ENCODE results near the gene NRDC.
"Not testable (repeated sequence)": the region's sequence is repeated elsewhere in the genome, so short reads cannot be mapped to it uniquely, and the experiment has no call there.

Gene NRDC

GRCh38 chr1:51878616-51879336 is at the start of gene NRDC:
NRDC (minus strand) TSS chr1:51878727; CDS start chr1:51878615, 112 bp downstream.
- DNase-seq (ENCODE audit: low read depth in 2 of 2) = peak; percentile 98 to 100

GRCh38 chr1:51927029-51927428 is 48.5 kb upstream of the NRDC start:
- DNase-seq (ENCODE audit: low read depth in 2 of 2) = no peak

- no peak for DNase-seq (ENCODE audit: low read depth in 2 of 2)
Measured at GRCh38 chr1:51926171-51926812, 47.8 kb upstream of the NRDC start.

GRCh38 chr1:51924455-51924854 is 45.9 kb upstream of the NRDC start:
- DNase-seq (ENCODE audit: low read depth in 2 of 2) = no peak

GRCh38 chr1:51922040-51922439 is 43.5 kb upstream of the NRDC start:
- DNase-seq (ENCODE audit: low read depth in 2 of 2) = no peak

GRCh38 chr1:51920130-51920529 is 41.6 kb upstream of the NRDC start:
- DNase-seq (ENCODE audit: low read depth in 2 of 2) = no peak

DNA sequence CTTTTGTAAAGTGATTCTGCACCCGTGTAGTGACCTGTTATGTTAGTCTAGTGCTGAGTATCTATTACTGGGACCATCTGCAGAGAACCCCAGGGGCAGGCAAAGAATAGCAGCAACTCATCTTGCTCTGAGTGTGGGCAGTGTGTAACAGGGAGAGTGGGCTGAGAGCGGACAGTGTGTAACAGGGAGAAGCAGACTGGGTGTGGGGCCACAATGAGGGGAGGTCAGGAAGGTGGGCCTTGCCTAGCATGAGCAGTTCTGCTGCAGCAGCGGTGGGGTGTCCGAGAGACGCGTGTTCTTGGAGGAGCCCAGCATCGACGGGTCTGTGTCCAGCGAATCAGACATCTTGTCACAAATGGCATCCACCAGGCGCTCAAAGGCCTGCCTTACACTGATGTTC is 41.2 kb upstream of the NRDC start:
- no peak for DNase-seq (ENCODE audit: low read depth in 2 of 2)

DNA sequence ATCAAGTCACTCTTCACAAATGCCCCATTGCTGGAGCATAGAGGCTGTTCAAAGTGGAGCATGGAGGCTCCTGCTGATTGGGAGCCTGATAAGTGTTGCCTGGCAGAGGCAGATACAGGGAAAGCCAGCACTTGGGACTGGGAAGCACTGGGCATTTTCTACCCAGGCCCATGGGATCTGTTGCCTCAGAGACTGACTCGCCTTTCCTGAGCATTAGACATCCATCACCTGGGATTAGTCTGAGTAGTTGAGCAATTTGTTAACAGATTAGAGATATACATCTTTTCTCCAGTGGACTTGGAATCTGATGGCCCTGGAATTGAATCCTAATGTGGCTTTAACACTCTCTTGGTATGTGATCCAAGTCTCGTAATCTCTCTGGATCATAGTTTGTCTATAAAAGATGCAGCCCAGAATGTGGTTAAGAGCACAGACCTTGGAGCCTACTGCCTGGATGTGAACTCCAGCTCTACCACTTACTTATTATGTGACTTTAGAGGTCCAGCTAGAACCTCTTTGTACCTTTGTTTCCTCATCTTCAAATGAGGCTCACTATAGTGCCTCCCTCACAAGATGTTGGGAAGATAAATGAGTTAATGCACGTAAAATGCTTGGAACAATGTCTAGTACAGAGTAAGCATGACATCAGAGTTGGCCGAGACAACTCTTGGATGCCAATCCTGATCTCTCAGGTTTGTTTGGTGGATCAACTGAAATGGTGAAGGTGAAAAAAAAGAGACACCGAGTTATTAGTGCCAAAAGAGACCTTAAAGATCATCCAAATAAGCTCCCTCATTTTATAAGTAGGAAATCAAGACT is 38.3 kb upstream of the NRDC start:
- DNase-seq (ENCODE audit: low read depth in 2 of 2) = no peak

DNA sequence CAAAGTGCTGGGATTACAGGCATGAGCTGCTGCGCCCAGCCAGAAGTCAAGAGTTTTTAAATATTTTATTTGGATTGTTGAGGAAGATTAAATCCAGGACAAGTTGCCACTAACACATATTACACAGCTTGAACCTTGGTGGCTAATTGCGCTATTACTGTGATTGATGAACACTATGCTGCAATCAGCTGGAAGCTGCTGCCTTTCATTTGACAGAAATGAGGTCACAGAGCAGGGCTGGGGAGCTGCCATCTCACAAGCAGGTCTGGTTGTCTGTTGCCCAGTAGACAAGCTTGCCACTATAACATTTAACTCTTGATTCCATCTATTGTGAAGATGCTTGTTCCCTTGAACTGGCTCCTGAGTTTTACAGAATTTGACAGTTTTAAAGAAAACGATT is 37.4 kb upstream of the NRDC start:
- DNase-seq (ENCODE audit: low read depth in 2 of 2) = no peak

- no peak for DNase-seq (ENCODE audit: low read depth in 2 of 2)
Measured at GRCh38 chr1:51912881-51913280, 34.4 kb upstream of the NRDC start.

DNA sequence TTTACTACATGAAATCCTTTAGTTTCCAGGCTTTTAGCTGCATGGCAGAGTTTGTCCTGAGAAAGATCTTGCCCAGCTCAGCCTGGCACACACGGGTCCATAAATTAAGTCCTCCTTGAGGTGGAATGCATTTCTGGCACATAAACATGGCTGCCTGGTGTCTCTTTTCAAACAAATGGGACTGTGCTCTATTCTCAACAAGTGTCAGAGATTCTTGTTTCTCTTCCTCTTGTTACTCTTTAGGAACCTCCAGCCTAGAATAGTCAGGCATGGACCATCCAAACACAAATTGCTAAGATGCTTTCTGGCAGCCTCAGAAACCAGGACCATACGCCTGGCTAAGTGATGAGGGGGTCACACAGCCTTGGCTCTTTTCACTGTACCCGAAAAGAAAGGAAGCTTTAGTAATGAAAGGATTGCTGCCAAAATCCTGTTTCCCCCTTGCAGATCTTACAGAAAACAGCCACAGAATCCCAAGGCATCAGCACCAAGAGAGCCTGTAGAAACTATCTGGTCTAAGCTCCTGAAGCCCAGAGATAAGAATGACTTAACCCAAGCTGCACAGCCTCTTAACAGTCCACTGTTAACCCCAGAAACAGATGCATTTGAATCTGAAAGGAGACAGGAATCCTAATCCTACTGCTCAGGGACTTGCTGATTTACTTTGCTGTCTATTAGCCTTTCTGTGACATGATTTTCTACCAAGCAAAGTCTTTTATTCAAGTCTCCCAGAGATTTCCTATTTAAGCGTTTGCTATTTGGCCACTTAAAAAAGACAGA is 31.9 kb upstream of the NRDC start:
- DNase-seq (ENCODE audit: low read depth in 2 of 2) = no peak

- no peak for DNase-seq (ENCODE audit: low read depth in 2 of 2)
Measured at GRCh38 chr1:51908499-51908898, 30.0 kb upstream of the NRDC start.

GRCh38 chr1:51907079-51907702 is 28.7 kb upstream of the NRDC start:
- DNase-seq (ENCODE audit: low read depth in 2 of 2) = no peak

GRCh38 chr1:51906306-51907078 is 28.0 kb upstream of the NRDC start:
- DNase-seq (ENCODE audit: low read depth in 2 of 2) = no peak

DNA sequence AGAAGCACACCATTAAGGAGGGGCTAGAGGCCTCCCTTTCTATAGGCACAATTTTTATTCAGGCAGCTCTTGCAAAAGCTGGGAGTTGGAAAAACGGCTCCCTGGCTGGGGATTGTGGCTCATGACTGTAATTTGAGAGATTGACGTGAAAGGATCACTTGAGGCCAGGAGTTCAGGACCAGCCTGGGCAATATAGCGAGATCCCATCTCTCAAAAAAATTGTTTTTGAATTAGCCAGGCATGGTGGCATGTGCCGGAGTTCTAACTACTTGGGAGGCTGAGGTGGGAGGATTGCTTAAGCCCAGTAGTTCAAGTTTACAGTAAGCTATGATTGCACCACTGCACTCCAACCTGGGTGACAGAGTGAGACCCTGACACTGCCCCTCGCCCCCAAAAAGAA is 23.9 kb upstream of the NRDC start:
- no peak for DNase-seq (ENCODE audit: low read depth in 2 of 2)

- no peak for DNase-seq (ENCODE audit: low read depth in 2 of 2)
Measured at GRCh38 chr1:51901151-51901550, 22.6 kb upstream of the NRDC start.

- no peak for DNase-seq (ENCODE audit: low read depth in 2 of 2)
Measured at GRCh38 chr1:51899022-51899421, 20.5 kb upstream of the NRDC start.

GRCh38 chr1:51898090-51898734 is 19.7 kb upstream of the NRDC start:
- no peak for DNase-seq (ENCODE audit: low read depth in 2 of 2)

DNA sequence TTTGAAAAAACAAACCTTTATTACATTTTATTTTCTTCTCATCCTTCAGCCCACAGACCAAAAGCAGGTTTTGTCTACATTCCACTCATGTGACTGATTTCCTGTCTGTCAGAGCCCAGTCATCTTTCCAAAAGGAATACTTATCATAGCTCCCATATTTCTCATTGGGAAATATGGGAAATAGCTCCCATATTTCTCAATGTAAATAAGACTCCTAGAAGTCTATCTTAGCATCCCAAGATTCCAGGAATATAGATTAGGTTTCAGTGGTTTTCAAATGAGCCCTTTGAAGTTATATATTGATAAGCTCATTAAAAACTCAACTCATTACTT is 19.1 kb upstream of the NRDC start:
- no peak for DNase-seq (ENCODE audit: low read depth in 2 of 2)

DNA sequence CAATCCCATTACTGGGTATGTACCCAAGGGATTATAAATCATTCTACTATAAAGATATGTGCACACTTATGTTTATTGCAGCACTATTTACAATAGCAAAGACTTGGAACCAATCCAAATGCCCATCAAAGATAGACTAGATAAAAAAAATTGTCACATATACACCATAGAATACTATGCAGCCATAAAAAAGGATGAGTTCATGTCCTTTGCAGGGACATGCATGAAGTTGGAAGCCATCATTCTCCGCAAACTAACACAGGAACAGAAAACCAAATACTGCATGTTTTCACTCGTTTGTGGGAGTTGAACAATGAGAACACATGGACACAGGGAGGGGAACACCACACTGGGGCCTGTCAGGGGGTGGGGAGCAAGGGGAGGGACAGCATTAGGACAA is 16.2 kb upstream of the NRDC start:
- DNase-seq (ENCODE audit: low read depth in 2 of 2) = not testable (repeated sequence)

DNA sequence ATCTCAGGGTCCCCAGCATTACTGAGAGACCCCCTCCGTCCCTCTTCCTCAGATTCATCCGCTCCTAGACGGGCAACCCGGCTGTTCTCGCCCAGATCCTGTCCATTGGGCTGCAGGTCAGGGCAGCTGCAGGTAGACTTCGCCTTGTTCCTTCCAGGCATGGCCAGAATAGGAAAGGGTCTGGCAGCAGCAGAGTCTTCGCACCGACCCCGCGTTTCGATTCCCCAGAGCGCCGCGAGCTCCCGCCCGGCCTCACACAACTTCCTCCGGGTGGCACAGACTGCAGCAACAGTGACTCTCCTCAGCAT is 265 bp downstream of the NRDC start:
- no peak for DNase-seq (ENCODE audit: low read depth in 2 of 2)
